HL-60 (cell line): ENCODE data around the gene SFXN5.
A peak's percentile ranks its signal among the peaks of the same experiment; 100 is the strongest.

Experiments used
- DNase-seq, 2 experiments: peaks; one replicate each; pipeline ENCODE4 v3.0.0-alpha.2; 2010 to 2020; ENCODE audit warnings: low read depth in 1 of 2, low spot score in 1 of 2
- H3K27ac ChIP-seq: fragments of 250-450 bp; sonication (Bioruptor Pico); replicated peaks from 2 replicates; pipeline ENCODE4 v1.5.1; 2020; ENCODE audit warnings: mild to moderate bottlenecking, moderate library complexity
- H3K27me3 ChIP-seq: fragments of 250-450 bp; sonication (Bioruptor Pico); 2 replicates; pipeline ENCODE4 v1.5.1; 2021; ENCODE audit warnings: mild to moderate bottlenecking, moderate library complexity; ENCODE audit not compliant: insufficient read depth, poor library complexity, severe bottlenecking
- H3K4me3 ChIP-seq: replicated peaks from 2 replicates; pipeline ENCODE4 v1.5.1; 2011; ENCODE audit warnings: mild to moderate bottlenecking, control low read depth, low read length; ENCODE audit not compliant: insufficient read depth
- CTCF ChIP-seq: IDR thresholded peaks from one replicate; pipeline ENCODE4 v1.5.1; 2011; ENCODE audit warnings: low read length, control low read depth, inconsistent platforms; ENCODE audit not compliant: insufficient read depth
- GABPA ChIP-seq: IDR thresholded peaks from 2 replicates; pipeline ENCODE4 v1.6.1; 2012; ENCODE audit warnings: low read depth
- POLR2AphosphoS5 ChIP-seq: IDR thresholded peaks from 2 replicates; pipeline ENCODE4 v1.6.1; 2012; ENCODE audit warnings: low read depth
- REST ChIP-seq: IDR thresholded peaks from 2 replicates; pipeline ENCODE4 v1.6.1; 2012; ENCODE audit warnings: low read depth; ENCODE audit not compliant: insufficient replicate concordance
- SPI1 ChIP-seq: IDR thresholded peaks from 2 replicates; pipeline ENCODE4 v1.6.1; 2012; ENCODE audit warnings: low read depth, mild to moderate bottlenecking, borderline replicate concordance

Gene SFXN5

GRCh38 chr2:73069855-73070642 is 1.5 kb downstream of the SFXN5 start:
- peak overlapping the region; percentile 95 for H3K27ac ChIP-seq
- H3K27me3 ChIP-seq: no peaks in the 10 kb centered on the region
- TF ChIP-seq POLR2AphosphoS5 (no peak; the same call in 1 of the 2 replicates), CTCF (no peak)

GRCh38 chr2:73069041-73069854 is 2.3 kb downstream of the SFXN5 start:
- TF ChIP-seq REST (no peak), SPI1 (no peak), CTCF (no peak), POLR2AphosphoS5 (no peak), GABPA (no peak)
- H3K27me3 ChIP-seq: no peaks in the 10 kb centered on the region
- peak in 1 of 2 experiments; percentile 57 for DNase-seq
- H3K4me3 ChIP-seq: peak overlapping the region; percentile 78
- H3K27ac ChIP-seq: peak overlapping the region; percentile 95

More at GRCh38 chr2:73069855-73070642, 1.5 kb downstream of the SFXN5 start:
- peak in 1 of 2 experiments; percentile 55 for DNase-seq
- peak overlapping the region; percentile 78 for H3K4me3 ChIP-seq

- no peak overlapping the region for H3K27ac ChIP-seq
- TF ChIP-seq REST (no peak), POLR2AphosphoS5 (no peak), CTCF (no peak), GABPA (no peak), SPI1 (no peak)
- DNase-seq: no peak
- no peak overlapping the region for H3K4me3 ChIP-seq
- no peaks in the 10 kb centered on the region for H3K27me3 ChIP-seq
Measured at GRCh38 chr2:73068147-73068546, 3.4 kb downstream of the SFXN5 start.
